ENCODE data around the gene GRIA4.

GRIA4 gene

GRCh38 chr11:105860105-105860504, 250.2 kb downstream of the GRIA4 start:
- no peaks in the 10 kb centered on the region for H3K36me3 ChIP-seq (ENCODE audit: low read length)
- H3K79me2 ChIP-seq (ENCODE audit: insufficient read depth, low read length) = no peaks in the 10 kb centered on the region
- no peaks in the 10 kb centered on the region for H3K9me3 ChIP-seq (ENCODE audit: insufficient read depth, low read length)
- no peak overlapping the region for H3K9ac ChIP-seq (ENCODE audit: low read length)
- H3K4me2 ChIP-seq (ENCODE audit: low read depth, low read length, poor library complexity, severe bottlenecking) = no peak overlapping the region
- no peaks in the 10 kb centered on the region for H3K27me3 ChIP-seq (ENCODE audit: low read length)
- TF ChIP-seq, protein P1, sequence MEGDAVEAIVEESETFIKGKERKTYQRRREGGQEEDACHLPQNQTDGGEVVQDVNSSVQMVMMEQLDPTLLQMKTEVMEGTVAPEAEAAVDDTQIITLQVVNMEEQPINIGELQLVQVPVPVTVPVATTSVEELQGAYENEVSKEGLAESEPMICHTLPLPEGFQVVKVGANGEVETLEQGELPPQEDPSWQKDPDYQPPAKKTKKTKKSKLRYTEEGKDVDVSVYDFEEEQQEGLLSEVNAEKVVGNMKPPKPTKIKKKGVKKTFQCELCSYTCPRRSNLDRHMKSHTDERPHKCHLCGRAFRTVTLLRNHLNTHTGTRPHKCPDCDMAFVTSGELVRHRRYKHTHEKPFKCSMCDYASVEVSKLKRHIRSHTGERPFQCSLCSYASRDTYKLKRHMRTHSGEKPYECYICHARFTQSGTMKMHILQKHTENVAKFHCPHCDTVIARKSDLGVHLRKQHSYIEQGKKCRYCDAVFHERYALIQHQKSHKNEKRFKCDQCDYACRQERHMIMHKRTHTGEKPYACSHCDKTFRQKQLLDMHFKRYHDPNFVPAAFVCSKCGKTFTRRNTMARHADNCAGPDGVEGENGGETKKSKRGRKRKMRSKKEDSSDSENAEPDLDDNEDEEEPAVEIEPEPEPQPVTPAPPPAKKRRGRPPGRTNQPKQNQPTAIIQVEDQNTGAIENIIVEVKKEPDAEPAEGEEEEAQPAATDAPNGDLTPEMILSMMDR (IDR thresholded peaks at IDR 0.05; ENCODE audit: insufficient read depth, low read length, poor library complexity, severe bottlenecking) = no peak
- no peak for TF ChIP-seq EZH2phosphoT487 (conservative IDR thresholded peaks at IDR 0.05; ENCODE audit: low read length)
- no peak overlapping the region for H3K27ac ChIP-seq (ENCODE audit: low read depth, low read length)
- no peaks in the 10 kb centered on the region for H3K9me2 ChIP-seq (replicated peaks; ENCODE audit: insufficient read depth, low read length)
- no peak overlapping the region for H2AFZ ChIP-seq (ENCODE audit: low read depth, low read length, severe bottlenecking)
- no peaks in the 10 kb centered on the region for H4K20me1 ChIP-seq (ENCODE audit: low read depth, low read length)
- H3K4me3 ChIP-seq (ENCODE audit: insufficient read depth, low read length, poor library complexity, severe bottlenecking) = no peak overlapping the region
- no peaks in the 10 kb centered on the region for H3F3A ChIP-seq (ENCODE audit: insufficient read depth)

DNA sequence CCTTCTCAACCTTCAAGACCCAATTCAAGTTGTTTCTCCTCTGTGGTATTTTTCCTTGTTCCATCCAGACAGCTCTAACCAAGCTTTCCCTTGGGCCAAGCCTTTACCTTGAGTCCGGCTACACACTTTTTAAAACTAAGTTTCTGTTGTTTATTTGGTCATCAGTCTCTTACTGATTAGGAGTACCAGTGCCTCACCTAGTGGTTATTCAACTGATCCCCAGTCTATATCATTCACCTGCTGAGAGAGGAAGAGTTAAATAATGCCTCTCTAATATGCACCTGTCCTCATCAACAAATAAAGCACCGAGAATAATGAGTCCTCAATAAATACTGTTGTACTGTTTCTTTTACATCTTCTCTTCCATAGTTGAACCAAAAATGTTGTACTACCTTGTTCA, 251.4 kb downstream of the GRIA4 start:
- Histone ChIP-seq H3K9me3 (ENCODE audit: insufficient read depth, low read length) (no peaks in the 10 kb centered on the region), H3K4me2 (ENCODE audit: low read depth, low read length, poor library complexity, severe bottlenecking) (no peak overlapping the region), H2AFZ (ENCODE audit: low read depth, low read length, severe bottlenecking) (no peak overlapping the region), H3K4me3 (ENCODE audit: insufficient read depth, low read length, poor library complexity, severe bottlenecking) (no peak overlapping the region), H3K27ac (ENCODE audit: low read depth, low read length) (no peak overlapping the region), H3K9me2 (replicated peaks; ENCODE audit: insufficient read depth, low read length) (no peaks in the 10 kb centered on the region), H3F3A (ENCODE audit: insufficient read depth) (no peaks in the 10 kb centered on the region), H4K20me1 (ENCODE audit: low read depth, low read length) (no peaks in the 10 kb centered on the region), H3K36me3 (ENCODE audit: low read length) (no peaks in the 10 kb centered on the region), H3K9ac (ENCODE audit: low read length) (no peak overlapping the region), H3K27me3 (ENCODE audit: low read length) (no peaks in the 10 kb centered on the region), H3K79me2 (ENCODE audit: insufficient read depth, low read length) (no peaks in the 10 kb centered on the region)
- TF ChIP-seq, protein P1 (IDR thresholded peaks at IDR 0.05; ENCODE audit: insufficient read depth, low read length, poor library complexity, severe bottlenecking) = no peak
- no peak for TF ChIP-seq EZH2phosphoT487 (conservative IDR thresholded peaks at IDR 0.05; ENCODE audit: low read length)

DNA sequence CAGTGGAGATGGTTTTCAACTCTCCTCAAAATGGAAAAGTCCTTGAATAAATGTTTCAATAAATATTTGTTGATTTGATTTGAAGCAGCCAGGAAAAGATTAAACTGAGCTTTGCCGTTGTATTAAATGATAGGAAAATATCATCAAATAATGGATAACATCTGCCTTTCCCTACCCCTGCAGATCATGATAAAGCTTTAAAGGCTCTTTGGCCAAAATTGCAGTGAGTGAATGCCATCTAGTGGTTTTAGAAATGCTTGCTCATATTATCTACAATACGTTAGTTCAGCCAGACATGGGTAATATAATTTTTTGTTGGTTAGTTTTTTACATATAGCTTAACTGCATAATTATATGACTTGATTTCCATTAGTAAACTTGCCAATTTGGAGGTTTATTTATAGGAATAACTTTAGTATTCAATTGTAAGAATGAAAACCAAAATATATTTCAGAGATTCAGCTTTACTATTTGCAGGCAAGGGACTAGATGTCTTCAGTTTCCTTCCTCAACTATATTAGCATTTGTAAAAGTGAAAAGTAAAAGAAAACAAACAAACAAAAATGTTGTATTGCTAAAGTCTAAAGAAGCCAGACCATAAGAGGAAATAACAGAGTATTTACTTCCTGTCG, 253.0 kb downstream of the GRIA4 start:
- Histone ChIP-seq H3K27me3 (ENCODE audit: low read length) (no peaks in the 10 kb centered on the region), H2AFZ (ENCODE audit: low read depth, low read length, severe bottlenecking) (no peak overlapping the region), H3K79me2 (ENCODE audit: insufficient read depth, low read length) (no peaks in the 10 kb centered on the region), H3F3A (ENCODE audit: insufficient read depth) (no peaks in the 10 kb centered on the region), H3K27ac (ENCODE audit: low read depth, low read length) (no peak overlapping the region), H3K4me2 (ENCODE audit: low read depth, low read length, poor library complexity, severe bottlenecking) (no peak overlapping the region), H4K20me1 (ENCODE audit: low read depth, low read length) (no peaks in the 10 kb centered on the region), H3K9me3 (ENCODE audit: insufficient read depth, low read length) (no peaks in the 10 kb centered on the region), H3K36me3 (ENCODE audit: low read length) (no peaks in the 10 kb centered on the region), H3K9ac (ENCODE audit: low read length) (no peak overlapping the region), H3K9me2 (replicated peaks; ENCODE audit: insufficient read depth, low read length) (no peaks in the 10 kb centered on the region), H3K4me3 (ENCODE audit: insufficient read depth, low read length, poor library complexity, severe bottlenecking) (no peak overlapping the region)
- TF ChIP-seq EZH2phosphoT487 (conservative IDR thresholded peaks at IDR 0.05; ENCODE audit: low read length) = no peak
- TF ChIP-seq, protein P1 (IDR thresholded peaks at IDR 0.05; ENCODE audit: insufficient read depth, low read length, poor library complexity, severe bottlenecking) = peak; percentile 28
